K562 (cell line): Measurements from ENCODE around the gene RNF180. TPM values are rescaled to one million over a fixed set of nuclear protein-coding genes. Genes with fewer than 3 reads are reported as not detected.

Source experiments
- ATAC-seq: fragments of 200-7000 bp; cut with Tn5 transposase; 3 replicates; pipeline ENCODE4 v1.9.1; 2020; ENCODE audit warnings: moderate library complexity
- BruUV-seq: library from RNA; stranded (reverse); fragments of 400-500 nt; replicated peaks from 2 replicates; lab custom pipeline; 2021; lab: Mats Ljungman, UMichigan
- CTCF ChIA-PET: fragments of 300-600 bp; formaldehyde crosslinking; extraction: SDS; loops from one replicate; lab custom pipeline; 2021; ENCODE audit warnings: low intra/inter-chr PET ratio; lab: Yijun Ruan, JAX
- POLR2A ChIA-PET: fragments of 300-600, 350-650 bp; sonication (Branson Sonifier 250); formaldehyde crosslinking; extraction: SDS; loops from one replicate; lab custom pipeline; 2021; ENCODE audit warnings: antibody characterized with exemption, inconsistent platforms; lab: Yijun Ruan, JAX
- DNase-seq, 4 experiments: peaks; one replicate each; pipeline versions ENCODE4 v3.0.0 to v3.0.0-alpha.2; 2011 to 2018; ENCODE audit warnings: low spot score in 3 of 4, mixed read lengths in 3 of 4; ENCODE audit errors: extremely low read depth in 1 of 4
- FAIRE-seq: peaks from 2 replicates; lab custom pipeline; 2011; peaks lifted over from hg19 to GRCh38; lab: Jason Lieb, UNC
- H2AFZ ChIP-seq: 2 replicates; pipeline ENCODE4 v1.6.0; 2011; ENCODE audit warnings: low read depth, low read length, control low read depth, inconsistent platforms
- H3K27ac ChIP-seq: fragments of 200-600 bp; 3 replicates; pipeline ENCODE4 v1.8.0; 2011; ENCODE audit warnings: low read depth, mild to moderate bottlenecking, control low read depth, inconsistent platforms, low read length, moderate library complexity, mixed read lengths; ENCODE audit errors: extremely low read depth
- H3K27me3 ChIP-seq, 2 experiments: fragments of 300-600 bp in 1 of 2; 2 replicates in 1 of 2; 3 replicates in 1 of 2; pipeline versions ENCODE4 v1.6.0 to v1.8.0; 2011; ENCODE audit warnings: inconsistent platforms in 2 of 2, low read length in 2 of 2, mild to moderate bottlenecking in 1 of 2, mixed read lengths in 1 of 2, moderate library complexity in 1 of 2; ENCODE audit not compliant: control insufficient read depth in 2 of 2, insufficient read depth in 2 of 2
- H3K36me3 ChIP-seq: fragments of 300-600 bp; 3 replicates; pipeline ENCODE4 v1.8.0; 2011; ENCODE audit warnings: mild to moderate bottlenecking, low read length, inconsistent platforms; ENCODE audit not compliant: control insufficient read depth, insufficient read depth
- H3K4me1 ChIP-seq, 2 experiments: fragments of 200-600 bp in 1 of 2; replicated peaks in 1 of 2; 2 replicates in 1 of 2; 3 replicates in 1 of 2; pipeline versions ENCODE4 v1.5.1 to v1.8.0; 2011; ENCODE audit warnings: inconsistent platforms in 2 of 2, low read length in 2 of 2, mild to moderate bottlenecking in 1 of 2, mixed read lengths in 1 of 2, moderate library complexity in 1 of 2; ENCODE audit not compliant: control insufficient read depth in 2 of 2, insufficient read depth in 2 of 2
- H3K4me2 ChIP-seq: 2 replicates; pipeline ENCODE4 v1.6.1; 2011; ENCODE audit warnings: low read length, control low read depth, inconsistent platforms, mixed read lengths; ENCODE audit not compliant: insufficient read depth
- H3K4me3 ChIP-seq: fragments of 200-600 bp; sonication (generic), shearing (Covaris generic); 2 replicates; pipeline ENCODE4 v1.5.1; 2016; ENCODE audit warnings: control low read depth, inconsistent platforms
- H3K79me2 ChIP-seq: fragments of 200-600 bp; 3 replicates; pipeline ENCODE4 v1.8.0; 2011; ENCODE audit warnings: low read length, inconsistent platforms; ENCODE audit not compliant: control insufficient read depth, insufficient read depth
- H3K9ac ChIP-seq, 2 experiments: 2 replicates each; pipeline versions ENCODE4 v1.6.0 to v1.6.1; 2011; ENCODE audit warnings: low read depth in 2 of 2, low read length in 2 of 2, control low read depth in 1 of 2, inconsistent platforms in 1 of 2, mild to moderate bottlenecking in 1 of 2, mixed read lengths in 1 of 2; ENCODE audit not compliant: insufficient read depth in 1 of 2
- H3K9me1 ChIP-seq: one replicate; pipeline ENCODE4 v1.6.0; 2011; ENCODE audit warnings: inconsistent platforms, mild to moderate bottlenecking, low read length, moderate library complexity; ENCODE audit not compliant: control insufficient read depth, insufficient read depth
- H3K9me3 ChIP-seq: replicated peaks from 2 replicates; pipeline ENCODE4 v1.5.1; 2011; ENCODE audit warnings: low read depth, low read length, inconsistent platforms; ENCODE audit not compliant: control insufficient read depth, insufficient read depth
- H4K20me1 ChIP-seq: replicated peaks from 2 replicates; pipeline ENCODE4 v1.6.1; 2011; ENCODE audit warnings: low read length, inconsistent platforms, mixed read lengths; ENCODE audit not compliant: control insufficient read depth, insufficient read depth
- ADNP ChIP-seq: fragments of 200-800 bp; sonication (Bioruptor generic); IDR thresholded peaks from 2 replicates; pipeline ENCODE4 v1.6.1; 2016; ENCODE audit warnings: missing genetic modification characterization, missing compliant biosample characterization
- ATF6 ChIP-seq: sonication (generic); formaldehyde crosslinking; IDR thresholded peaks from 2 replicates; pipeline ENCODE4 v1.4.0; 2020; ENCODE audit warnings: mild to moderate bottlenecking, missing genetic modification reagents
- BACH1 ChIP-seq: fragments of 200-800 bp; sonication (Bioruptor generic); IDR thresholded peaks from 2 replicates; pipeline ENCODE4 v1.6.1; 2016; ENCODE audit warnings: missing genetic modification characterization, missing compliant biosample characterization
- CBFA2T3 ChIP-seq: fragments of 450-650 bp; IDR thresholded peaks from 2 replicates; pipeline ENCODE4 v1.6.1; 2017
- CEBPZ ChIP-seq: fragments of 150-350 bp; IDR thresholded peaks from 2 replicates; pipeline ENCODE4 v1.6.1; 2014; ENCODE audit warnings: low read depth, mild to moderate bottlenecking, low read length, borderline replicate concordance
- CSDE1 ChIP-seq, 2 experiments: fragments of 450-650 bp; IDR thresholded peaks; 2 replicates each; pipeline ENCODE4 v1.6.1; 2016; ENCODE audit warnings: mild to moderate bottlenecking in 1 of 2
- DNMT1 ChIP-seq: fragments of 450-650 bp; IDR thresholded peaks from 2 replicates; pipeline ENCODE4 v1.6.1; 2016; ENCODE audit warnings: antibody characterized with exemption, mild to moderate bottlenecking
- NCOR1 ChIP-seq: fragments of 450-650 bp; IDR thresholded peaks from 2 replicates; pipeline ENCODE4 v1.6.1; 2016; ENCODE audit warnings: mild to moderate bottlenecking, moderate library complexity
- PREB ChIP-seq: sonication (generic); formaldehyde crosslinking; IDR thresholded peaks from 2 replicates; pipeline ENCODE4 v1.8.1; 2023; ENCODE audit warnings: mild to moderate bottlenecking, missing genetic modification reagents
- PURB ChIP-seq: sonication (generic); formaldehyde crosslinking; IDR thresholded peaks from 2 replicates; pipeline ENCODE4 v1.9.0; 2021; ENCODE audit warnings: low read depth, mild to moderate bottlenecking, missing genetic modification reagents
- RBBP5 ChIP-seq: fragments of 200-600 bp; sonication (generic); IDR thresholded peaks from 2 replicates; pipeline ENCODE4 v1.6.1; 2012; ENCODE audit warnings: borderline replicate concordance, mild to moderate bottlenecking, low read length, control low read depth, inconsistent platforms; ENCODE audit not compliant: insufficient read depth, poor library complexity, severe bottlenecking
- TAL1 ChIP-seq: fragments of 450-650 bp; IDR thresholded peaks from 2 replicates; pipeline ENCODE4 v1.6.1; 2016; ENCODE audit warnings: mild to moderate bottlenecking
- ZNF121 ChIP-seq: sonication (generic); formaldehyde crosslinking; conservative IDR thresholded peaks from 2 replicates; pipeline ENCODE4 v1.8.0; 2022; ENCODE audit warnings: missing genetic modification reagents
- ZNF175 ChIP-seq: fragments of 200-800 bp; sonication (Bioruptor generic); IDR thresholded peaks from 2 replicates; pipeline ENCODE4 v1.6.1; 2016; ENCODE audit warnings: low read depth, mild to moderate bottlenecking, missing genetic modification characterization, missing compliant biosample characterization
- ZNF395 ChIP-seq: fragments of 200-800 bp; sonication (Bioruptor generic); IDR thresholded peaks from 2 replicates; pipeline ENCODE4 v1.6.1; 2017; ENCODE audit warnings: missing genetic modification characterization, missing compliant biosample characterization
- ZNF41 ChIP-seq: fragments of 250-450 bp; sonication (Bioruptor Pico); conservative IDR thresholded peaks from 2 replicates; pipeline ENCODE4 v1.4.0; 2020; ENCODE audit warnings: mild to moderate bottlenecking
- WGBS: fragments of 100-300 bp; shearing (Covaris generic); methylation state at CpG from one replicate; pipeline ENCODE4 v1.1.6; 2016; ENCODE audit warnings: low coverage, mixed read lengths; ENCODE audit not compliant: insufficient coverage; ENCODE audit errors: missing lambda C conversion rate; 5-methylcytosine and 5-hydroxymethylcytosine counted together
- in situ Hi-C: fragments of 300-500 bp; cut with MboI; formaldehyde crosslinking; loops from 4 replicates; pipeline ENCODE4 v1.15.0; 2018; ENCODE audit warnings: inconsistent platforms, mixed read lengths
- intact Hi-C: fragments of 100-400 bp; cut with micrococcal nuclease; formaldehyde crosslinking; loops from 2 replicates; pipeline ENCODE4 v1.14.2; 2022
- polyA plus RNA-seq, 8 experiments: library from polyadenylated mRNA; depleted of rRNA in 4 of 8; stranded (reverse) in 5 of 8; unstranded in 3 of 8; fragments of >200 nt; fragmentation: Nextera tagmentation in 2 of 8; fragmentation: Illumina TruSeq in 1 of 8; extraction: Ambion mirVana in 2 of 8; extraction: Trizol in 1 of 8; gene quantifications; 2 replicates each; pipeline versions ENCODE4 v1.2.1 to v1.2.3, GENCODE V29; 2011 to 2014; ENCODE audit warnings: inconsistent platforms in 1 of 8, missing spikeins in 1 of 8
- total RNA-seq, 7 experiments: library from RNA; depleted of rRNA in 6 of 7; stranded (reverse); fragments of >200 nt in 6 of 7; fragmentation: Illumina TruSeq in 2 of 7; extraction: Trizol in 2 of 7; gene quantifications; 2 replicates each; pipeline versions ENCODE4 v1.2.1 to v1.2.3, GENCODE V29; 2011 to 2021; ENCODE audit warnings: low replicate concordance in 1 of 7

The RNF180 gene
- total and polyA plus RNA-seq, 9 of the 15 experiments (the other 6 are each of a cell fraction or from before 2014, with no cell fraction given): 0.05 TPM; not detected in 8

- CTCF ChIA-PET: no interaction called here
- Histone ChIP-seq H3K27ac (no peak overlapping the region), H2AFZ (no peak overlapping the region), H3K36me3 (no peaks in the 10 kb centered on the region), H4K20me1 (no peaks in the 10 kb centered on the region), H3K79me2 (no peaks in the 10 kb centered on the region), H3K4me3 (no peak overlapping the region), H3K4me2 (no peak overlapping the region), H3K9me1 (no peaks in the 10 kb centered on the region), H3K4me1 (no peaks in the 10 kb centered on the region), H3K9ac (no peak overlapping the region), H3K27me3 (no peaks in the 10 kb centered on the region), H3K9me3 (no peaks in the 10 kb centered on the region)
- no peak for ATAC-seq
- TF ChIP-seq CBFA2T3 (no peak), TAL1 (no peak), CEBPZ (no peak), RBBP5 (no peak), CSDE1 (IDR thresholded peaks at IDR 0.05) (no peak), ZNF121 (CRISPR knock-in tag) (no peak), PREB (CRISPR knock-in tag) (no peak), DNMT1 (no peak), PURB (CRISPR knock-in tag) (no peak), ADNP (tag) (no peak), ZNF41 (CRISPR knock-in tag) (no peak), NCOR1 (no peak), ZNF175 (CRISPR knock-in tag) (no peak), ATF6 (CRISPR knock-in tag) (no peak), ZNF395 (CRISPR knock-in tag) (no peak), BACH1 (tag) (no peak)
- WGBS: 0% methylated on average over 2 of the region's 2 CpGs
- in situ Hi-C loops: no loop called here
- intact Hi-C loops: no loop called here
- no peak for DNase-seq
- POLR2A ChIA-PET: no interaction called here
- no peak for FAIRE-seq
- no TSS peak for BruUV-seq
Measured at GRCh38 chr5:64158827-64159226, 6.8 kb upstream of the RNF180 start.
